ENCODE data around the gene NAPSA.
"Not testable (repeated sequence)": the region's sequence is repeated elsewhere in the genome, so short reads cannot be mapped to it uniquely, and the experiment has no call there.

NAPSA gene

GRCh38 chr19:50358483-50359327 is 6.7 kb downstream of the NAPSA start:
- DNase-seq, result peak; percentile 76

DNA sequence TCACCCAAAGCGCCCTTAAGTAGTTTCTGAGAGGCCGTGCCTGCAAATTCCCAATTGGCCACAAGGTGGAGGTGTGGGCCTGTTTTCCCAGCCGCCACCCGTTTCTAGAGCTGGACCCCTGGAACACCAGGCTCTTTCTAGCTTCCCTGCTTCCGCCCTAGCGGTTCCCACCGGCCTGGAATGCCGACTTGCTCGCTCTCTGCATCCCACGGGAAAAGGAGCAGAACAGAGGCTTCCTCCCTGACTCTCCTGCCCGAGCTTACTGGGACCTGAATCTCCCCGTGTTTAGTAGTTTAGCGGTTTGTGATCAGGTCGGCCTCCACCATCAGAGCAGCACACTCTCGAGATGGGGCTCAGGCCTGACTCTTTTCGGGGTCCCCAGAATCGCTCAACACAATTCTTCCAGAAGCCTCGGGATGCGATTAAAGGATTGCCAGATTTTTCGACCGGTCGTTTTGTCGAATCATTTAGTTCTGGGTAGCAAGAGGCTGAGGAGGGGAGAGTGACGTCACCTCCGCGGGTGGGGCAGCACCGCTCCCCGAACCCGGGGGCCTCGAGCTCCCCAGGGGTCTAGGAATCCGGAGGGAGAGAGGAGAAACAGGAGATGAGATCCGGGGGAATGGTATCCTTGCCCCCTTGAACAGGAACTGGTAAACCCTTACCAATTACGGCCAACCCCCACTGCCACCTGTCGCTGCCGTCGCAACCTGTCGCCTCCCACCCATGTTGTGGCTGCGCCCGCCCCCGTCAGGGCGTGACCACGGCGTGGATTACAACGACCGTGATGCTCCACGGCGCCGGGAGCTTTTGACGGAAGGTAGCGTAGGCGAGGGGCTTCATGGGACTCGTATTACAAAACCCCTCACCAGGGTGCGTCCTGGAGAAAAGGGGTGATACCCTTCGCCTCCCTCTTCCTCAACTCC is 8.0 kb downstream of the NAPSA start:
- DNase-seq, result peak; percentile 78

DNA sequence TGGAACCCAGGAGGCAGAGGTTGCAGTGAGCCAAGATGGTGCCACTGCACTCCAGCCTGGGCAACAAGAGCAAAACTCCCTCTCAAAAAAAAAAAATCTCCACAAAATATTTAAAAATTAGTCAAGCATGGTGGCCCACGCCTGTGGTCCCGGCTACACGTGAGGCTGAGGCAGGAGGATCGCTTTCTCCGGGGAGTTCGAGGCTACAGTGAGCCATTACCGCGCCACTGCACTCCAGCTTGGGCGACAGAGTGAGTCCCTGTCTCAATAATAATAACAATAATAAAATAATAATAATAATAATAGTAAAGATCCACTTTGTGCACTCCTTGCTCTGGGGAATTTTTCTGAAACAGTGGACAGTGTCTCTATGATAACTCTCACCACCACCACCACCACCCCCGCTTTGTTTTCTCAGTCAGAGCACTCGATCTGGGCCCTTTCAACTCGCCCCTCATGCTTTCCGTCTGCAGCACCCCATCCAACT is 8.7 kb downstream of the NAPSA start:
- no peak for DNase-seq

DNA sequence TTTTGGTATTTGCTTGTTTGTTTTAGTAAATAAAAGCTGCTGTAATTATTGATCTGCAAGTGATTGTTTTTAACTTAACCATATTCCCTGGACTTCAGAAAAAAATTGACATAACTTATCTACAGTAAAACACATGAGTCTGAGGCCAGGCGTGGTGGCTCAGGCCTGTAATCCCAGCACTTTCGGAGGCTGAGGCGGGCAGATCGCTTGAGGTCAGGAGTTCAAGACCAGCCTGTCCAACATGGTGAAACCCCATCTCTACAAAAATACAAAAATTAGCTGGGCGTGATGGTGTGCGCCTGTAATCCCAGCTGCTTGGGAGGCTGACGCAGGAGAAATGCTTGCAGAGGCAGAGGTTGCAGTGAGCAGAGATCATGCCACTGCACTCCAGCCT is 12.0 kb downstream of the NAPSA start:
- DNase-seq, result not testable (repeated sequence)

DNA sequence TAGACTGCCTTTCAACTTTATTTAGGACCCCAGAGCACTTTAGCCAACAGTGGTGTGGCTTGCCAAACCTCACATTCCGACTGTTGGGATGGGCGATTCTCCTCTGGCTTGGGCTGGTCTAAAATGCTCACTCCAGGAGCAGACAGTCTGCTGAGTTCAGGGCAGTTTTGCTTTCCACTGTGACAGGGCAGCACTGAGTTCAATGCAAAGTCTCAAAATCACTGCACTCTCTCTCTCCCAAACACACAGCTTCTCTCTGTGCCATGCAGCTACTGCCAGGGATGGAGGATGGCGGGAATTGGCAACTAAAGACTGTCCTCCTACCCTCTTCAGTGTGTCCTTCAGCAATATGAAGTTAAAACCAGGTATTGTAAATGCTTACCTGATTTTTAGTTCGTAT is 13.2 kb downstream of the NAPSA start:
- no peak for DNase-seq

DNA sequence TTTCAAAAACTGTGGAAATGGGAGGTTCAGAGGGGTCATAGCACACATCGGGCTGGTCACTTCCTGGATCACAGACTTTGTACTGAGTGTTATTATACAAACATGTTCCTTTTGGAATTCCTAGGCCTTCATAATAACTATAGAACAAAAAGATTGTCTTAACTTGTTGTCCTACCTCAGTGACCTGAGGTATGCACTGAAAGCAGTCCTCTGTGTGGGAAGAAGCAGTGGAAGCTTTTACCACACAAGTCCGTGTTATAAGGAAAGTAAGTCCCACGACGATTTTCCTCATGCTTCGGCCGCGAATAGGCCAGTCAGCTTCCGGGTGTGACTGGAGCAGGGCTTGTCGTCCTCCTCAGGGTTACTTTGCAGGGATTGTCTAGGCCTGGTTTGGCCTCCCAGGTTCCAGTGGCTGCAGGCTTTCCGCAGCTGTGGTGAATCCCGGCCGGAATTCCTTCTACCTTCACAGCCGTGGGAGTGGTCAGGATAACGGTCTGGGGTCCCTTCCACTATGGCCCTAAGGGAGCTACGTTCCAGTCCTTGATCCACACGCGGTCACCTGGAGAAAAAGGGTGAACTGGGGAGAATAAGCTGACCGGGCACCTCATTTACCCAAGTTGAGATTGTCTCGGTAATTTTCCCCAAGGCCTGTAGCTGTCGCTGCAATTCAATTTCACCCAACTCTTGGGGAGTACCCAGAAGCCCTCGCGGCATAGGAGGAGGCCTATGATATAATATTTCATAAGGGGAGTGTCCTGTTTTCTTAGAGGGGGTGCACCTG is 16.0 kb downstream of the NAPSA start:
- no peak for DNase-seq

GRCh38 chr19:50347089-50347581 is 18.3 kb downstream of the NAPSA start:
- not testable (repeated sequence) for DNase-seq

DNA sequence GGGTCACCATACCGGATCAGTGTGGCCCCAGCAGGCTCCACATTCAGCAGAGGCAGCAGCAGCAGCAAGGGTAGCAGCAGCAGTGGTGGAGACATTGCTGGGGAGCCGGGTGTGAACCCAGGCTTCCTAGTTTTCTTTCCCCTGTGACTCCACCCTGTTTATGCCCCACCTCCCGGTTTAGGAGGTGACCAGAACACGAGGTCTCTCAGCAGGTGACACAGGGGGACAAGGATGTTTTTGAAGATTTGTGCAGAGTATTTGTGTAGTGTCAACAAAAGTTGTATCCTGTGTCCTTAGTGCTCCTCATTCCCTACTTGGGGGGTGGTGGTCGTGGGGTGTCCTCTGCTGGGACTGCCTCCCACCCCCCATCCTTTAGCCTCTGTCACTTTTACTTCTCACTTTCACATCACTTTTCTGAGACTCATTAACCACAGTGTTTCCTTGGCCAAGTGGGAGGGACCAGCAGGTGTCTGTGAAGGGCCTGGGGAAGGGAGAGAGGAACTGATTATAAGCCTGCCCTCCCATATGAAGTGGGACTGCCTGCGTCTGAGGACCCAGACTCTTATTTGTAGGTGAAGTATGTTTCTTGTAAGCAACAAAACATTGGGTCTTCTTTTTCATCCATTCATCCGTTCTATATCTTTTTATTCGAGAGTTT is 20.6 kb downstream of the NAPSA start:
- DNase-seq, result no peak

- no peak for DNase-seq
Measured at GRCh38 chr19:50341091-50341564, 24.3 kb downstream of the NAPSA start.

DNA sequence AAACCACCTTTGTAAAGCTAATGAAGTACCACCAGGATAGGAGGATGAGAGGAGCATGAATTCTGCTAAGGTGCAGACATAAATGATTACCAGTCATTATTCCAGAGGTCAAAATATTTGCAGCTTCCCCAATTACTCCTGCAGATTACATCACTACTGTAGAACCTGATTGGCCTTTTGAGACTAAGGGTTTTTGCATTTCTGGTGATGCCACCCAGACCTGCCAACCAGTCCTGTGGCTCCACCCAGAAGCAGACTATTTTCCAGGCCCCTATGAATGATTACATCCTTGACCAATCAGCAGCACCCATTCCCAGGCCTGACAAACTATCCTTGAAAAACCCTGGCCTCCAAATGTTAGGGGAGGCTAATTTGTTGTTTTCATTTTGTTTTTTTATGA is 25.1 kb downstream of the NAPSA start:
- no peak for DNase-seq

GRCh38 chr19:50337031-50337430 is 28.4 kb downstream of the NAPSA start:
- DNase-seq, result not testable (repeated sequence)

DNA sequence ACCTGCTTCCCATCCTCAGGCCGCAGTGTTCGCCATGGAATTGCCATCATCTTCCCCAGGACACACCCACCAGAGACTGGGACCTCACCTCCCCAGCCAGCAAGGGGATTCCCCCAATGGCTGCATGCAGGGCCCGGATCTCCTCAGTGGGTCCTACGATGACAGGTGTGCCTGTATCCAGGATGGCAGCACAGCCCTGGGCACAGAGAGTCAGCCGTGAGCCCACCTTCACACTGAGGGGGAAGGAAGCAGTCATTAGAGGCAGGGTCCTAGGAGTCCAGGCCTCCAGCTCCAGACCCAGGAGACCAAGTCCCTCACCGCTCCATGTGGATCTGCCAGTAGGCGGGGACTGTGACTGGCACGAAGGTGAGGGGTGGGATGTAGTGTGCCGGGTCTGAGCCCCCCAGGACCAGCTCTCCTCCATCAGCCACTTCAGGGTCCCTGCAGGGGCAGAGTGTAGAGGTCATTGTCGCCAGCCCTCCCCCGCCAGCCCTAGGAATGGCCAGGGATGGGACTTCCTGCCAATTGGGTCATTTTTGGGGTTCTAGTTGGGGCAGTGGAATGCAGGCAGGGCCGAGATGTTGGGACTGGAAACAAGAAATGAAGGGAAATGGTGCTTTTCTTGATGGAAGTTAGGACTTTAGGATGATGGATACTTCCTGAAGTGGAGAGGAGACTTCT is 30.6 kb downstream of the NAPSA start:
- DNase-seq, result no peak

DNA sequence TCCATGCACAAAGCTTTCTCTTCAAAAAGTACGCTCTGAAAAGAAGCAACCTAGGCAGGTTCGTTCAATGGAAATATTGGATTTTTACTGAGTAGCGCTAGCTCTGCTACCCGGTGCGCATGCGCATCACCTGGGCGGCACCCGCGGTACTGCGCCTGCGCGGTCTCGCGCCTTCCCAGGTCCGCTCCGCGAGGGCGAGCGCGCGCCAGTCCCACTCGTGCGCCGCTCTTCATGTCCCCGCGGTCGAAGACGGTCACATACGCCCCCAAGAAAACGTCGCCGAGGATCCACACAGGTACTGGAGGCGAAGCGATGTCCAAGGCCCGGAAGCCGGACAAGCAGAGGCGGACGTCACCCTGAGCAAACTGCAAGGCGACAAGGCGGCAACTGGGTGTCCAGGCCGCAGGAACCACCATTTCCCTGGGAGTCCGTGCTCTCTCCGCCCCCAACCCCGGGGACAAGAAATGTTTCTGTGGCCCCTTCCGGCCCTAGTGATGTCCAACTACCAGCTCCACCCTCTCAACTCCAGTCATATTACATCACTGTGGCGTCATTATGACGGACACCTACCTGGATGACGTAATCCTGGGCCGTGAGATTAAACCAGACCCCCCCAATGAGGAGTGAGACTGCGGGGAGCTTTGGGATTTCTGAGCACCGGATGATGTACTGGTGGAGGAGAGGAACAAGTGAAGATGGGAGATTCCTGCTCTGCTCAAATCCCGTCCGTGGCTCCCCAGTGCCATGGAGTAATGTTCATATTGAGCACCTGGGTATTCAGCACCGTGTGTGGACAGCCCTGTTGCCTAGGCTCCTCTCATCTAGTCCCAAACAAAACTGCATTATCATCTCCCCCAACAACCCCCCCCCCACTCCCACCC is 31.5 kb downstream of the NAPSA start:
- peak; percentile 84 for DNase-seq

DNA sequence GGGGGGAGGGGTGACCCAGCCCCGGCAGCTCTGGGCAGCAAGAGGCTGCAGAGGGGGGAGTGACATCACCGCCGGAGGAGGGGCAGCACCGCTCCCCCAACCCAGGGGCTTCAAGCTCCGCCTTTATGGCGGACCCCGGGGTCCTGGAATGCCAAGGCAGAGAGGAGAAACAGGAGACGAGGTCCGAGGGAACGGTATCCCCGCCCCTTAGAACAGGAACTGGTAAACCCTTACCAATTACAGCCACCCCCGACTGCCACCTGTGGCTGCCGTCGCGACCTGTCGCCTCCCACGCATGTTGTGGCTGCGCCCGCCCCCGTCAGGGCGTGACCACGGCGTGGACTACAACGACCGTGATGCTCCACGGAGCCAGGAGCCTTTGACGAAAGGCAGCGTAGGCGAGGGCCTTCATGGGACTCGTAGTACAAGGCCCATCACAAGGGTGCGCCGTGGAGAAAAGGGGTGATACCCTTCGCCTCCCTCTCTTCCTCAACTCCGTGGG is 32.2 kb downstream of the NAPSA start:
- DNase-seq, result peak; percentile 88

- DNase-seq, result no peak
Measured at GRCh38 chr19:50332244-50333038, 33.0 kb downstream of the NAPSA start.

DNA sequence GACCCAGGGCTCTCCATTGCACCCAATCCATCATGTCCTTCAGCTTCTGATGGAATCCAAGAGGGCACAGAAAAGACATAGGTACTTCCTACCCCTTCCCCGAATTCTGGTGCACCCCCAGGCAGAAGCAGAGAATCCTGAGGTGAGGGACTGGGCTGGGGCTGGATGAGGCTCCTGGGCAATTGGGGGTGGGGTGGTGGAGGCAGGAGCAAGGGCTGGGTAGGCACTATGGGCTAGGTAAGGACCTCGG is 33.5 kb downstream of the NAPSA start:
- no peak for DNase-seq

GRCh38 chr19:50331221-50331993 is 34.0 kb downstream of the NAPSA start:
- no peak for DNase-seq

DNA sequence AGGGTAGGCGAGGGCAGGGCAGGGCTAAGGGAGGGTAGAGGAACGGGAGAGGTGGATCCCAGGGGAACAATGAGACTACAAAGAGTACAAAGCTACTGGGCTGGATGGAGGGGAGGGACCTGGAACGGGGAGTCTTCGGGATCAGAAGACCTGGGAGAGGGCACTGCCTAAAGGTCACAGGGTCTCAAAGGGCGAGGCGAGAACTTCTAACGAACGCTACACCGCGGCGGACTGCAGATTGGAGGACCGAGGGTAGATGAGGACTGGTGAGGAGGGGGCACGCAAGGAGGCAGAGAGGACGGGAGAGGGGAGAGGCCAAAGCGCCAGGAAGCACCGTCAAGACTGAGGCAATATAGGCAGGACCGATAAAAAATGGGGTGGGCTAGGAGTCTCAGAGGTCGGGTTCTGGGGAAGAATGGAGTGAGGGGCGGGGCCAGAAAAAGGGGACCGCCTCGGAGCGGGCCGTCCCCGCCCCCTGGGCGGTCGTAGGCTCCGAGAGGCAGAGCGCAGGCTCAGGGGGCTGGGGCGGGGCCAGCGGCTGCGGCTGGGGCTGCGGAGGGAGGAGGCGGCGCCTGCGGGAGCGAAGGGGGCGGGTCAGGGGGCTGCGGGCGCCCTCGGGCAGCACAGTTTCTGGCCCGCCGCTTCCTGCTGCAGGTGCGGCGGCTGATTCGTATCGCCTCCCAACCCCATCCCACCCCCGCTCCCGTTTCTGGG is 34.9 kb downstream of the NAPSA start:
- DNase-seq, result peak; percentile 80
